Endometrial microvascular endothelial cells (primary cell): Measurements from ENCODE around the gene BCL2L13. TPM values are rescaled to one million over a fixed set of nuclear protein-coding genes. Genes with fewer than 3 reads are reported as not detected.
"Not testable (repeated sequence)": the region's sequence is repeated elsewhere in the genome, so short reads cannot be mapped to it uniquely, and the experiment has no call there.

Source experiments
- in situ Hi-C: cut with HindIII; loops from 2 replicates; pipeline ENCODE4 v1.10.0; 2017; ENCODE audit warnings: low sequenced_read_pairs, low pct_unique_long_range_greater_than_20kb; ENCODE audit errors: inconsistent ontology term
- total RNA-seq: library from RNA; depleted of rRNA; stranded (reverse); fragments of >200 nt; gene quantifications from one replicate; pipeline ENCODE4 v1.2.3, GENCODE V29; 2015; ENCODE audit errors: inconsistent ontology term

The BCL2L13 gene
- total RNA-seq, 1 donor from 2014 or later, result 78.2 TPM

GRCh38 chr22:17743661-17744411 is 105.3 kb downstream of the BCL2L13 start:
- in situ Hi-C loops, result no loop called here

DNA sequence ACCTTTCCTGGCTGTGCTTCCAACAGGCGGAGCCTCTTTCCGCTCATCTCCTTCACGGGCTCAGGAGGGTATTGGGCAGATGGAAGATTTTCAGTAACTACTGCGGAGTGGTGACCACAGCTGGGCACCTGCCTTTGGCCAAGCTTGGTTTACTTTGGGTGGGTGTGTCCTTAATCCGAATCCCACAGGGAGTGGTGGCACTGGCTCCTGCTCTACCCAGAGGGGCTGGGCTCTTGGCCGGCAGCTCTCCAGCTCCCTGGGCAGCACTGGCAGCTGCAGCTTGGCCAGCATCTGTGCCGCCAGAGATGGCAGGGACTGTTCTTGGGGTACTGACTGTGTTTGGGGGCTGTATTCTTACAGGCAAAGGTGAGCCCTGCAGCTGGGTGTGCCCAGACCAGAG is 105.9 kb downstream of the BCL2L13 start:
- in situ Hi-C loops, result no loop called here

GRCh38 chr22:17746916-17747315 is 108.4 kb downstream of the BCL2L13 start:
- in situ Hi-C loops, result no loop called here

DNA sequence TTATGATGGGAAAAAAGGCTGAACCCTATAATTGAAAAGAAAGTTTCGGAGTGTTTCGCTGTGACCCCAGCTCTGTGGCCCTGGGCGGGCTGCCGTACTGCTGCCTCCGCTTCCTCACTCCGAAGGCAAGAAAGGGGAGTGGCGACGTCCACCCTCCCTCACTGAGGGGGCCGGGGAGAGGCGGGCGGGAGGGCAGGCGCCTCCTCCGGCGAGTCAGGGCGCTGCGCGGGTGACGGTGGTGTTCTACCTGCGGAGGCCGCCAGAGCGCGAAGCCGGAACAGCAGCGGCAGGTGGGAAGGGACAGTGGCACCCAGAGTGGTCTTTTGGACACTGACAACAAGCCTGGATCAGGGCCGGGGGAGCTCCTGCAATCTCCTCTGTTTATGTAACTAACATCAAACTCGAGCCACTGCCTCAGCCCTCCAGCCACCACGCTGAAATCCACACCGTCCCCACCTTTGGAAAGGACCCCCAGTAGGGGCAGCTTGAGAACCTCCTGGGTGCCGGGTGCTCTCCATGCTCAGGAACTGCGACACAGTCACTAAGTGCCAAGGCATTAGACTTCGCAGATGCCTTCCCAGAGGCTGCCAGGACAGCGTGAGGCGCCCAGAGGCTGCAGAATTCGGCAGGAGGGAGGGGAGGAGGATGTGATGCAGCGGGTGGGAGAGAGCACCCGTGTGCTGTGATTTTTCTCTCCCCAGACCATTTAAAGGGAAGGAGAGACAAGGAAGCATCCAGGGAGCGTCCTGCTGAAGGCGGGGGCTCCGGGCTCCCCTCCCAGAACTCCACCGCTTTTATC is 110.2 kb downstream of the BCL2L13 start:
- in situ Hi-C loops, result no loop called here

DNA sequence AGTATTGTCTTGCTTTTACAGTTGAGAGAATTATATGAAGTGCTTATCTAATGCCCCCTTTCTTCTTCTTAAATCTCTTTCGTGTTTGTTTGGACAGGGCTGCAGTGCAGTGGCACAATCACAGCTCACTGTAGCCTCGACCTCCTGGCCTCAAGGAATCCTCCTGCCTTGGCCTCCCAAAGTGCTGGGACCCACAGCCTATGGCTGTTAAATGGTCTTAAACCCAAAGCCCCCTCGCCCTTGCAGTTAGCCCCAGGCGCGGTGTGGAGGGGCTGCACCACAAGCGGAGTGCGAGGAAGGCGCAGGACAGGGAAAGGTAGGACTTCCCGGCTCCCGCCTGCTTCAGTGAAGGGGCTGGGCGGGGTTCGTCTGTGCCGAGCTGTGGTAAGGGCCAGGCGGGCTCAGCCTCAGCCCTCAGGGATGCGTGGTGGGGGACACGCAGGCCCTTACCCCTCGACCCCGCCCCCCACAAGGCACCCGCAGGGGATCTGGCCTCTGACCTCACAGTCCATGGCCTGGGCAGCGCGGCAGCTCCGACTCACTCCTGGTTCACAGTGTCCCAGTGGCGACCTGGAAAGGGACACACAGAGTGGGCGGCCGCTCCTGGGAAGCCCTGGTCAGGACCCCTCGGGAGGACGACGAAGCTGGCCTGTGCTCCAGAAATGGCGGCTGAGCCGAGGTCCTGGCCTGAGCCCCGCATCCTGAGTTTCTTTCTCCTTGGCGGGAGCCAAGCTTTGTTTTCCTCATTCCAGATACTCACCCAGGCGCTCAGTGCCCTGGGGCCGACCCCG is 111.2 kb downstream of the BCL2L13 start:
- in situ Hi-C loops, result no loop called here

GRCh38 chr22:17751596-17751995 is 113.0 kb downstream of the BCL2L13 start:
- in situ Hi-C loops, result no loop called here

DNA sequence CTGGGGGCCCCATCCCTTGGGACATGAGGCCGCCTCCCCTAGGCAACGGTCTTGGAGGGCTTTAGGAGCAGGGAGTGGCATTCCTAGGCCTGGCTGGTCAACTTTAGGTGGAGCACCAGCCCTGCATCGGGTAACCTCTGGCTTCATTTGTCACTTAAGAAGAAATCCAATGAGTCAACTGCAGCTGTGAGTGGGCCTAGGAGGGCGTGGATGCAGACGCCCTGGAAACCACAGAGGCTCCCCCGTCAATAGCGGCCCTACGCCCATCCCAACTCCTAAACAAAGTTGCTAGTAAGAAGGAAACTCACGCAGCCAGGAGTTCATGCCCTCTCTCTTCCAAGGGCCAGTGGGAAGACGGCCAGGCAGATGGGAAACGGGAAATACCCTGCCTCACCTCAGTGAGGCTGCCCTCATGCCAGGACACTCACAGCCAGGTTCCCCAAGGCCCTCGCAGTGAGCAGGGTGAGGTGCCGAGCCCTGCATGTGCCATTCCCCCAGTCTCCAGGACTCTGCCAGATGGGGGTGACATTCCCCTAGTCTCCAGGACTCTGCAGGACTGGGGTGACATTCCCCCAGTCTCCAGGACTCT is 114.9 kb downstream of the BCL2L13 start:
- in situ Hi-C loops, result no loop called here

DNA sequence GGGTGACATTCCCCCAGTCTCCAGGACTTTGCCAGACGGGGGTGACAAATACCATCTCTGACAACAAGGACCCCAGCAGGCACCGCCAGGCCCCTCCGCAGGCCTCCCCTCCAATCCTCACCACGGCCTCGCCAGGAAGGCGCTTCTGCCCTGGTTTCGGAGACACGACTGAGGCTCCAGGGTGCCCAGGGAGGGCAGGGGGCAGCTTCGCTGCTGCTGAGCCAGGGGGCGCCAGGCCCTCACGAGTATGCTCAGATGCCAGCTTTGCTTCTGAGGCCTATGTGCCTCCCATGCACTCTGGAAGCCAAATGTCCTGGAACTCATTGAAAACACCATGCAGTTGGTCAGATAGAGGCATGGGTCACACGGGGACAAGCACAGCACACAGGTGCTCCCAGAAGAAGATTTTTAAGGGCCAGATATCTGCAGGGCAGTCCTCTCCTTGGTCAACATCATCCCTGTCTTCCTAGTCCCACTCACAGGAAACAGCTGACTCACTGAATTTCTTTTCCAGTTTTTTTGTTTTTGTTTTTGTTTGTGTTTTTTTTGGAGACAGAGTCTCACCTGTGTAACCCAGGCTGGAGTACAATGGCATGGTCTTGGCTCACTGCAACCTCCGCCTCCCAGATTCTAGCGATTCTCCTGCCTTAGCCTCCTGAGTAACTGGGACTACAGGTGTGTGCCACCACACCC is 115.8 kb downstream of the BCL2L13 start:
- in situ Hi-C loops, result no loop called here

DNA sequence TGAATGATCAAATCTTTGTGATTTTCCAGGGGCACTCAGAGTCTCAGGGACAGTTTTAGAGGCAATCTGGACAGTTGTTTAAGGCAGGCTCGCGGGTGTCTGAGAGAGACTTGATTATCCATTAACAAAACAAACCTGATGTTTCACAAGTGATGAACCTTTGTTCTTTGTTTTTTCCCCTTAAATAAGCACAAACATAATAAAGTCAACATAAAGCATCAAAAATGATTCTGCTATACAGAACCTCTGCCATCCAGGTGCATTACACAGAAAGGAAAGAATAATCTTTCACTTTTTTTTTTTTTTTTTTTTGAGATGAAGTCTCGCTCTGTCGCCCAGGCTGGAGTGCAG is 122.6 kb downstream of the BCL2L13 start:
- in situ Hi-C loops, result no loop called here

DNA sequence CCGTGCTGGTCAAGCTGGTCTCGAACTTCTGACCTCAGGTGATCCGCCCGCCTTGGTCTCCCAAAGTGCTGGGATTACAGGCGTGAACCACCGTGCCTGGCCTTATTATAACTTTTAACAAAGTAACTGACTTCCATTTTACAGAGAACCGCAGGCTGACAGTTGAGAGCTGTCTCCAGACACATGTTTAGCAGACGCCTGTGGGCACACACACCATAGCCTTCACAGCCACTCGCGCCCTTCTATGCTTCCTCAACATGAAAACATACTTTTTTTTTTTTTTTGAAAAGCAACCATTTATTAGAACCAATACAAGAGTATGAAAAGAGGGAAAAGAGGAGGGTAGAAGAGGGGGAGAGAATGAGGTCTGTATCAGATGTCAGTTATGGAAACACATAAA is 124.9 kb downstream of the BCL2L13 start:
- in situ Hi-C loops, result not testable (repeated sequence)

- in situ Hi-C loops, result no loop called here
Observed at GRCh38 chr22:17764036-17764435, 125.5 kb downstream of the BCL2L13 start.

DNA sequence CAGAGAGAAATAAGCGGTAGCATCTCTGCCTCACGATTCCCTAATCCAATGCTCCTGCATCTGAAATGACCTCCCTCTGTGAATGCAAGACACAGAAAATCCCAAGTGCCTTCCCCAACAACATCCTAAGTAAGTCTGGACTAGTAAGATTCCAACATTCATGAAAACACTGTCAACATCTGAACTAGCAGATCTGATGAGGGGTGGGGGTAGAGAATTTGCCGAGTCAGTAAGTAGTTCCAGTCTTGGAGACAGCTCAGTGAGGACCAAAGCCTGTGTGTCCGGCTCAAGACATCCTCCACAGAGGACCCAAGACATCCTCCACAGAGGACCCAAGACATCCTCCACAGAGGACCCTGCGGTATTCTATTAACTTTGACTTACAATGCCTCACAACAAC is 126.3 kb downstream of the BCL2L13 start:
- in situ Hi-C loops, result not testable (repeated sequence)

GRCh38 chr22:17767233-17768065 is 128.9 kb downstream of the BCL2L13 start:
- in situ Hi-C loops, result no loop called here

DNA sequence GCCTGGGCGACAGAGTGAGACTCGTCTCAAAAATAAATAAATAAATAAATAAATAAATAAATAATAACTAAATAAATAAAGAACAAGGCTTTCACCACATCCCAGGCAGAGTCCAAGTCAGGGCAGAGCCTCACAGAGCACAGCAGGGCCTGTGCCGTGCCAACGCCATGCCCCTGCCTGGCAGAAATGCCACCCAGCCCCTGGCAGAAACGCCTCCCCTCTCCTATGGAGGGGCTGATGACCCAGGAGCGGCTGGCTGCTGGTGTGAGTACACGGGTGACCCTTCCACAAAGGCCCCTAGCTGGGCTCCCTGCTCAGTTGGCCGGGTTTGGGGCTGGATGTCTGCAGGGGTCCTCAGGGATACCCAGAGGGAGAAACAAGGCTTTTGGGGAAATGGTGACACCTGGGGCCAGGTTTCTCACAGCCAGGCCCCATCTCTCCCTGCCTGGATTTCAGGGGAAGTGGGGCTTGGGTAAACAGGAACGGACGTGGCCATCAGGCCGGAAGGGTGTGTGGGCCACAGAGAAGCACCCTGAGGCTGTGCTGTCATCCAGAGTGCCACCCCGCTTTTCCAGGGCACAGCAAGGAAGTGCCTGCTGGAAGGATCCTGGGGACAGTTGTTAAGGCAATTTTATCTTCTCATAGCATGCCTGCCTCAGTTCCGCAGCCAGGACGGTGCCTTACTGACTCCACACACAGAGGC is 130.6 kb downstream of the BCL2L13 start:
- in situ Hi-C loops, result no loop called here

DNA sequence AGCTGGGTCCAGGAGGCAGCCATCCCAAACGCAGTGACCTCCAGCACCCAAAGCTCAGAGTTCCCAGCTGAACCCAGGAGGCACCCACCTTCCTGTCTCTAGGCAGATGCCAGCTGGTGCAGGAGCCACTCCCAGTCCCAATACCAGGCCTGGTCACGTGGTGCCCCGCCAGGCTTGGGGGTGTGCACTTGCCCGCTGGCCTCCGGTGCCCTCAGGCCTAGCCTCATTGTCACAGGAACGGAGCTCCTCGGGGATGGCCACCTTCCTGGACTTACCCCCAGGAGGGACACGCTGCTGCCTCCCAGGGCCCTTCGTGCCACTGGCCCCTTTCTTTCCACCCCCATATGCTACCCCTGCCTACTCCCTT is 131.1 kb downstream of the BCL2L13 start:
- in situ Hi-C loops, result no loop called here

DNA sequence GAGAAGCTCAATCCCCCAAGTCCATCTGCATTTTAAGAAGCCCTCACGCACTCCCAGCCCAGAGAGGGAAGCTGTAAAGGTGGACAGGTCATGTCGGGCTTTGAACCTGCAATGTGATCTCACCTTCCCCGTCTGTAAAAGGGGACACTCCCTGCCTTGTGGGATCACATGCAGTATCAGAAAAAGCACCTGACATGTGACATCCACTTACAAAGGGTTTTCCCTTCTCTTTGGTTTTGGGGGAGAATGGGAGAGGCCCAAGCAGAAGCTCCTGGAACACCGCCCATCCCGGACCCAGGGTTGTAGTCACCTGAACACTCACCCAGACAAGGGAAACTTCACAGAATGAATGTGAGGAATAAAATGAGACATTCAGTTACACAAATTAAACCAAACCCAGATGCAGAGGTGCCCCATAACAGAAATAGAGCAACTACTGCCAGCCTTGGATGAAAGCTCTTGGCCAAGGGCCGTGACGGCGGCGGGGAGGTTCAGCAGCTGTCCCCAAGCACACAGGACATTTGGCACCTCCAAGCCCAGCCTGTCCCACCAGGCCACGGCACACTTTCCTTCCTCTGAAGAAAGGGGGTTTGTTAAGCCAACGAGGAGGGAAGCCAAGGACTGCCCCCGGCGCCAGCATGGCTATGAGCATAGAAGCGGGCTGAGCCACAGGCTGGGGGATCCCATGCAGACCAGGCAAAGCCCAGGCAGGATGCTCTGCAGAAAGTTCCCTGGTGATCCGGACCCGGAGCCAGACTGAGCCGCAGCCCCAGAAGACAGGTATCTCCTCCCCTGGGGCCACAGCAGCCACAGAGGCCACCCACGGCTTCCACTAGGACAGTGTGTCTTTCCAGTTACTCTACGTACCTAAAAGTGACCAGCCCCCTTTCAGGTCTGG is 131.9 kb downstream of the BCL2L13 start:
- in situ Hi-C loops, result no loop called here
